ENCODE measurements around the gene PTPN21.

Gene PTPN21

DNA sequence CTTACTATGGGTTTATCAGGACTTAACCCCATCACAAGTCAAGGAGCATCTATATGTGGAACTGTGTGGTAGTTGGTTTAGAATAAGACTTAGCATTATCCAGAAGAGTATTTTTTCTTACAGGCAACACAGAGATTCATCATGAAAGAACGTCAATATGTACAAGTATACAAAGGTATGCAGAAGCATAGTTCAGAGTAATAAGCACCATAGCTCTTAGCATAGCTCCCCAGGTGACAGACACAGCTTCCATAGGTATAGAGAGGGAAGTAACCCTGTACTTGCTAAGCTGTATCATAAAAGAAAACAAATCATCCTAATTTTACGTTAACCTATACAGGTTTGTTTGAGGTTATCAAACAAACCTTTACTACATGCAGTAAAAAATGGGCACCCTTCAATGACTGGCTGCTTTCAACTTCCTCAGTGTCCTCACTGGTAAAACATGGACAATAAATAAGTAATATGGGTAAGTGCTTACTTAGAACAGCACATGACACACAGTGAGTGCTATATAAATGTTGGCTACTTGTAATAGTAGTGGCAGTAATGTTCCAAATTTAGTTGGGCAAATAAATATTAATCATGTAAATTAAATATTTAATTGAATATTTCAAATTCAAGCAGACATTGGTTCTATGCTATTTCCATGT is 50.9 kb downstream of the PTPN21 start:
- DNase-seq = no peak

GRCh38 chr14:88502740-88503139 is 52.1 kb downstream of the PTPN21 start:
- no peak for DNase-seq

- no peak for DNase-seq
Measured at GRCh38 chr14:88500611-88501010, 54.2 kb downstream of the PTPN21 start.

GRCh38 chr14:88499225-88499624 is 55.6 kb downstream of the PTPN21 start:
- DNase-seq = no peak

DNA sequence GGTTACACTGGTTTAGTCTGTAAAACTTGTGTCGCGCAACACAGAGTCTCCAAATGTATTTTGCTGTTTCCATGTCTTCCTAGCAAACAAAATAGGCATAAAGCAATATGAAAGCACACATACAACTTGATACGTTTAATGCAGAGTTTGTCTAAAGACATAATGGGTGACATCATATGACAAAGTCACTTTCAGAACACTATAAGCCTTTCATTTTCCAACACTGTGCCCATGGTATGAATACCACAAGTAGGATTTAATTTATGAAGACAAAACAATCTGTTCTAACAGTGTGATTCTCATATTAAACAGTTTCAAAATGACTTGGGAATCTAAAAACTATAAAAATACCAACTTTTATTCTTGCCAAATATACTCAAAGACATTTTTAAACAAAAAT is 58.4 kb downstream of the PTPN21 start:
- DNase-seq = no peak

GRCh38 chr14:88493392-88494185 is 61.2 kb downstream of the PTPN21 start:
- DNase-seq = no peak

DNA sequence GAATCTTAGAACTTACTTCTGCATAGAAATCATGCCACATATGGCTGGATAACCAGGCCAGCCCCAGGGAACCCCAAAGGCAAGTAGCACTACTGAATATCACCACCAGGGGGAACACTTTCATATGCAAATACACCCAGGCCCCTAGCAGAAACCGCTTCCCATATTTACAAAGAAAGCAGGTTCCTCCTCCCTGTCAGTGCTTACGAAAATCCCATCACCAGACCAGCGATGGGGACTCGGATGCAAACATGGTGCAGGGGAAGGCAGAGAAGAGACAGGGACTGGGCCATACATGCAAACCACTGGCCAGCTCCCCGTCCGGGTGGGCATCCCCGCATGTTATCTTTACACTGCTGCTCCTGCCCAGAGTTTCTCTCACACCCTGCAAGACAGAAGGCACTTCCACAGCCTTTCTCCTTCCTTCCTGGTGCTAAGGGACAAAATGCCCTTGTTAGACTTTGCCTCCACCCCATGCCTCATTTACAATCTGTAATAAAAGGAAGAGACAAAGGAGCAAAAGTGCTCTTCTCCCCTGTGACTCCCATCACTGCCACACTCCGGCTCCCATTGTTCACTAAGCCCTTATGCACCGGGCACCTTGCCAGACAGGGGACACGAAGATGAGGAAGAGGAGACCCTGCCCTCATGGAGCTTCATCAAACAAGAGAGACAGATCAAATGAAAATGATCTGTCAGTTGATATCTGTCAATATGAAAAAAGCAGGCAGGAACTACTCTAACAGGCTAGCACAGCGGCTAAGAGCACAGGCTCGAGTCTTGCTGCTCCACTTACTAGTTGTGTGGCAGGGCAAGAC is 62.3 kb downstream of the PTPN21 start:
- peak; percentile 70 for DNase-seq

DNA sequence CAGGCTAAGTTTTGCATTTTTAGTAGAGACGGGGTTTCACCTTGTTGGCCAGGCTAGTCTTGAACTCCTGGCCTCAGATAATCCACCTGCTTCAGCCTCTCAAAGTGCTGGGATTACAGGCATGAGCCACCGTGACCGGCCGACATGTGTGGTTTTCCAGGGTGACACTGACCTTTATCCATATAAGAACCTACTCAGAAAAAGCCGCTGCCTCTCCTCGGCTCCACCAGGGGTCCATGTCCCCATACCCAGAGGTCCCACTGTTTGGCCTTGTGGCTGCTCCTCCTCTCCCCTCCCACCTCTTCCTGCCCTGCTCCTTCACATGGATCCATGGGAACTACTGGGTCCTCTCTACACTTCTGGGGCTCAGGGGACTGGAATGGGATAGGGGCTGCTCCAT is 64.6 kb downstream of the PTPN21 start:
- DNase-seq = no peak

DNA sequence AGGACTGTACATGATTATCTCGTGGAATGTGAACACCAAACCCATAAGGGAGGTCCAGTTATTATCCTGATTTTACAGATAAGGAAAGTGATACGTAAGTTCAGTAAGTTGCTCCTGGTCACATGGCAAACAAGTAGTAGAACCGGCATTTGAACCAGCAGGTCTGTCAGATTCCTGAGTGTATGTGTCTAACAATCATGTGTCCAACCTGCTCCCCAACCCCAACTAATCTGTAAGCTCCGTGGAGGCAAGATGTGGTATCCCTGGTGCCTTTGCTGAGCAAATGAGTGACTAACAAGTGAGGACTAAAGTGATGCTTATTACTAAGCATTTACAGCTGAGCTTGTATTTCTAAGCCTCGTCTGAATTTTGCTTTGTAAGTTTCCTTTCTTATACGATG is 65.9 kb downstream of the PTPN21 start:
- no peak for DNase-seq

DNA sequence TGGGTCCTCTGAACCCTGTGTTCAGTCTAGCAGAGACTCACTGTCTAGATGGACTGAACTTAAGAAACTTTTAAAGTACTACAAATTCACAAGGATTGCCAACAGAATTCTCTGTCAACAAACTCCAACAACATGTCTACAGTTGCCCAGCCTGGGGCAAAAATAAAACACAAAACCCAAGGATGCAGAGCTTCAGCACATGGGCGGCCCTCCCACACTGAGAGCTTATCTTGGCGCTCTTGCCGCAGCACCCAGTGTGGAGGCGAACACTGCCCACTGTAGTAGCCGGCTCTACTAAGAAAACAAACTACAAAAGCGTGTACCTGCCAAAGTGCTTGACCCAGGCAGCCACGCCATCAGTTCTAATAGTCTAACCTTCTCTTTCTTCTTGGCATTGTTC is 66.7 kb downstream of the PTPN21 start:
- DNase-seq = no peak

- DNase-seq = no peak
Measured at GRCh38 chr14:88482524-88482923, 72.3 kb downstream of the PTPN21 start.

DNA sequence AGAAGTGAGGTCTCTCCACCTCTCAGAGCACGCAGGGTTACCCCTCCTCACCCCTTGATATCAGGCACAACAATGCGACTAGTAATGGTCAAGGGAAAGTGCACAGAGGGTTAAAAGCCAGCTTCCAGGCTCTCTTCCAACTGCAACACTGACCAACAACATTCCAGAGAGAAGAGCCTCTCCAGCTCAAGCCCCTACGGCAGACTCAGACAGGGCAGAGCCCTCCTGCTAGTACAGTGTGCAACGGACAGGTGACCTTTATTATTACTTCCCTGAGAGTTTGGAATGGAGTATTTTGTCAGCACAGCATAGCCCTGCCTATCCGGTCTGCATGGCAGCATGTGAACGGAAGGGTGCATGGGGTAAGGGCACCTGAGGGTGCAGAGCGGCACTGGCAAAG is 73.0 kb downstream of the PTPN21 start:
- DNase-seq = no peak

GRCh38 chr14:88481059-88481458 is 73.7 kb downstream of the PTPN21 start:
- DNase-seq = no peak

DNA sequence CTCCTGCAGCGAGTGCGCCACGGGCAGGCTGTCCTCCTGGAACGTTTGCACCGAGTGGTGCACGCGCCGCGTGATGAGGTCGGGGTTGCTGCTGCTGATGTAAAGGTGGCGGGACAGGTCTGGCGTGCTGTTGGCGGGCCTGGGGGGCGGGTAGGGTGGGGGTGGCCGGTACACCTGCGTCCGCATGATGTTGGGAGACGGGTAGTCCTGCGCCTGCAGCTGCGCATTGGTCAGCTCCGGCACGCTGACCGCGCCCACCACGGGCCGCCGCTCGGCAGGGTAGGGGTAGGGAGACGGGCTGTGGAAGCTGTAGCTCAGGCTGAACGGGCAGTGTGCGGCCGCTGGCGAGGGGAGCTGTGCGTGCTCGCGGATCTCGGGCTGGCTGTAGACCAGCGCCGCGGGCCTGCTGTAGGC is 75.2 kb downstream of the PTPN21 start:
- DNase-seq = no peak

GRCh38 chr14:88478931-88479330 is 75.9 kb downstream of the PTPN21 start:
- no peak for DNase-seq

GRCh38 chr14:88477513-88478250 is 77.1 kb downstream of the PTPN21 start:
- DNase-seq = no peak

DNA sequence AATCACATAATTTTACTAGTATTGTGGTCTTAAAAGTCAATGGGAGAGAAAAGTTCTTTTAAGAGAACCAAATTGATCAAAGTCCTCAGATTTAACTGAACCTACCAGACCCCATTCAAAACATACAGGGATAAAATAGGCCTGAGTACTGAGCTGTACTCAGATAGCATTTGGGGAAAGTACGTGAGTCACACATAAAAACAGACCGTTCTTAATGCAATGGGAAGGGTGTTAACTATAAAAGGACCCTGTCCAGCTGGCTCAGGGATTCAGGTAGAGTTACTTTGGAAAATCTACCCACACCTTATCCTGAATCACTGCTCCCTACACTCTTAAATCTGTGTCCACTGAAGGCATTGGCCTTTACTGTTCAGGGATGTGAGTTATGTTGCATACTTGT is 78.0 kb downstream of the PTPN21 start:
- DNase-seq = no peak

DNA sequence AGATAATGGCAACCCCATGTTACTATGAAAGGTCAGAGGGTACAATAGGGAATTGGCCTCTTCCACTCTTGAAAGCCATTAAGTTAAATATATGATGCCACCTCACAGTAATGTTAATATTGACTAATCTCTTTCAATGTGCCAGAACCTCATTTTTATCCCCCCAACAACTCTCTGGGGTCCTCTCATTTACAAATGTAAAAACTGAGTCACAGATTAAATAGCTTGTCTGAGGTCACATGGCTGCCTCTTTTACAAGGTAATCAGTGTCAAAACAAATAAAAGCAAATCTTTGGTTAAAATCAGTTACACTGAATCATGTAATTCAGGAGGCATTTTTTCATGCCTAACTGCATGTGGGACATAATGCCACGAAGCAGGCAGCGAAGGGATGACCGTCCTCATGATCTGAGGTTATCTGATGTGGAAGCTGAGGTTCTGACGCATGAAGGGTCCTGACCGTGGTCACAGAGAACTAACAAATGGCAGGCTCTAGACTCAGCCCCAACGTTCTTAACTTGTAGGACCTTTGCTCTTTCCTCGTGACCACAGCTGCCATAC is 78.5 kb downstream of the PTPN21 start:
- DNase-seq = no peak

GRCh38 chr14:88473791-88474190 is 81.0 kb downstream of the PTPN21 start:
- no peak for DNase-seq

DNA sequence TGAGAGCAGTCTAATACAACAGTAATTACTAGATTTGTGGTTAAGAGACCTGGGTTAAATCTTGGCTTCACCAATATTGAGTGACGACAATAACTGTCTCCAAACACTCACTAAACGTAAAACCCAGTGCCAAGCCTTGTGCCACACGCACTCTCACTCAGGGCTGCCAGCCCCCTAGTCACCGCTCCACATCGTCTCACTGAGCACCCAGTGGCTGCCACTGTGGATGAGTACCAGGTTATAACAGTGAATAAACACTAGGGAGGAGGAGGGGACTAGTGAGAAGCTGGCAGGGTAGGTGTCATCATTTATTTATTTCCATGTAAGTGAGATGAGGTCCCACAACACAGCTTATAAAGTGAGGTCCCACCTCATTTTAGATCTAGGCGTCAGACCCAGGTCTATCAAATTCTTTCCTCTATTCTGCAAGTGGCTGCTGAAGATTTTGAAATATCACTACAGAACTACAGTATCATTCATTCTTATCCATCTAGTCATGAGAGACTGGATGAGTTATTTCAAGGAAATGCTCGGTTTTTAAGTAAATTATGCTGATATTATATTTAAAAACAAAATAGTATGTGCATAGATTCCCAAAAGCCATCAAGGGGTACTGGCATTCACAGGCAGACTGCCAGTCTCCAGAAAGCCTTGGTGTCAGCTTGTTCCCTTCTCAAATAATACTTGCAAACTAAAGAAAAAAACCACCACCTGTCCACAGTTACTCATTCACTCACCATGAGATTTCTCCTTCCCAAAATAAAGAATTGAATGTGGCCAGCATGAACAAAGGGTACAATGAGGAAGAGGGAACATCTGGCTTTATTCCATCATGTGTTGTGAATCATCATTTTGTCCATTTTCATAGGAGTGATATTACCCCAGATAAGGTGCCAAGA is 84.0 kb downstream of the PTPN21 start:
- no peak for DNase-seq

DNA sequence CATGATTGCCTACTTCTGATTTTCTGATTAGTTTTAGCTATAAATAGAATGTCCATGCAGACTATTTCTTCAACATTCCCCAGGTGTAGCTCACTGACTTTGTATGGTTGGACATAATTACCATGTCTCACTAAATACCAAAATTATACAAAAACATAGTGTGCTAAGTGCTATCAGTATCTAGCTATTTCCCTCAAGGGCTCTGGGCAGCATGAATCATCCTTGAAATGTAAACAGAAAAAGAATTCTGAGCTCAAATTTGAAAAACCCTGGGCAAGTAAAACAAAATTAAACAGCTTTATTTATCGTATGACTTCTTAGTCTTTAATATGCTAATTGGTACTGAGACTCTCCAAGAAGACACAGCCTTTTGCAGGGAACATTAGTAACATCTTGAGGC is 86.4 kb downstream of the PTPN21 start:
- DNase-seq = no peak

DNA sequence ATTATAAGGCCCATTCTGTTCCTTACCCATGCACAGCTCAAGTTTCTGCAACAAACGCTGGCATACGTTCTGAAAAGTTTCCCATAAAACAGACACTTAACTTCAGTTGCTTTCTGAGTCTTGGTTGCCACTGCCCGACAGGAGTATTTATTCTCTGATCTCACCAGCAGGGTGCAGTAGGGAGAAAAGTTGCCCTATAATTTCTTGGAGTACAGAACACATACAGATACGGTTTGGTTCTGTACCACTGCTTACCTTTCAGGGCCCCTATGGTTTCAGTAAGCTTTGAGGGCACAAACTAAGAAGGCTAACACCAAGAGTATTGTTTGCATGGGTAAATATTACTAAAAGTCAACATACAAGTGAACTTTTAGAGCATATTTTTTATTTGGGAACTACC is 91.5 kb downstream of the PTPN21 start:
- DNase-seq = peak; percentile 9

All from stimulated activated CD4-positive, alpha-beta T cell treated with anti-CD3 and anti-CD28 coated beads, Interleukin-15, amount 100 ng/mL, for 24 hours (primary cell).